ENCODE results near the gene RGS9BP.

GRCh38 chr19:32692727-32693061 is 17.0 kb downstream of the RGS9BP start:
- TF ChIP-seq EZH2 (IDR thresholded peaks at IDR 0.05; ENCODE audit: insufficient read depth, low read length) (no peak), CTCF (IDR thresholded peaks at IDR 0.05; ENCODE audit: insufficient read depth, low read depth, low read length) (no peak)

Data from astrocyte (in vitro differentiated cells and primary cell).